HepG2 (cell line): ENCODE data around the gene LUC7L2. TPM values are rescaled to one million over a fixed set of nuclear protein-coding genes. Genes with fewer than 3 reads are reported as not detected.

ENCODE experiments used
- CEBPZ ChIP-seq: IDR thresholded peaks from 2 replicates; pipeline ENCODE4 v1.6.1; 2012; ENCODE audit warnings: low read length, improper control_type of control experiment
- DMAP1 ChIP-seq: IDR thresholded peaks from 2 replicates; pipeline ENCODE4 v1.6.1; 2016
- FOSL2 ChIP-seq: sonication (generic); formaldehyde crosslinking; IDR thresholded peaks from 2 replicates; pipeline ENCODE4 v1.4.0; 2020; ENCODE audit warnings: missing genetic modification reagents
- MNT ChIP-seq: fragments of 450-650 bp; IDR thresholded peaks from 2 replicates; pipeline ENCODE4 v1.6.1; 2016
- SNAPC2 ChIP-seq: sonication (generic); formaldehyde crosslinking; IDR thresholded peaks from 2 replicates; pipeline ENCODE4 v1.8.1; 2022; ENCODE audit warnings: mild to moderate bottlenecking, missing genetic modification reagents
- TIGD3 ChIP-seq: sonication (generic); formaldehyde crosslinking; IDR thresholded peaks from 2 replicates; pipeline ENCODE4 v1.5.1; 2020; ENCODE audit warnings: mild to moderate bottlenecking, missing genetic modification reagents, borderline replicate concordance
- USF2 ChIP-seq, 2 experiments: sonication (generic) in 1 of 2; formaldehyde crosslinking in 1 of 2; IDR thresholded peaks; 2 replicates each; pipeline versions ENCODE4 v1.5.1 to v1.6.1; 2011 to 2020; ENCODE audit warnings: borderline replicate concordance in 1 of 2, low read depth in 1 of 2, low read length in 1 of 2, mild to moderate bottlenecking in 1 of 2, missing genetic modification reagents in 1 of 2, moderate library complexity in 1 of 2
- ZKSCAN1 ChIP-seq: fragments of 150-350 bp; IDR thresholded peaks from 2 replicates; pipeline ENCODE4 v1.6.1; 2014; ENCODE audit warnings: low read length
- ZNF121 ChIP-seq: sonication (generic); formaldehyde crosslinking; IDR thresholded peaks from 2 replicates; pipeline ENCODE4 v1.5.0; 2020; ENCODE audit warnings: mild to moderate bottlenecking, missing genetic modification reagents
- ZNF282 ChIP-seq: fragments of 450-650 bp; IDR thresholded peaks from 2 replicates; pipeline ENCODE4 v1.6.1; 2018; ENCODE audit not compliant: partially characterized antibody
- ZNF574 ChIP-seq: sonication (generic); formaldehyde crosslinking; IDR thresholded peaks from 2 replicates; pipeline ENCODE4 v1.4.0; 2020; ENCODE audit warnings: missing genetic modification reagents
- ZNF614 ChIP-seq: IDR thresholded peaks from 2 replicates; pipeline ENCODE4 v1.6.1; 2018; ENCODE audit warnings: missing biosample characterization, missing genetic modification reagents, inconsistent platforms, borderline replicate concordance
- ZNF749 ChIP-seq: sonication (generic); formaldehyde crosslinking; IDR thresholded peaks from 2 replicates; pipeline ENCODE4 v1.8.0; 2022; ENCODE audit warnings: mild to moderate bottlenecking, missing genetic modification reagents, moderate library complexity, borderline replicate concordance
- polyA plus RNA-seq, 8 experiments: library from polyadenylated mRNA; depleted of rRNA in 3 of 8; stranded (reverse) in 7 of 8; unstranded in 1 of 8; fragments of >200 nt; fragmentation: Illumina TruSeq in 4 of 8; extraction: Trizol in 4 of 8; gene quantifications; 2 replicates each; pipeline versions ENCODE4 v1.2.1 to v1.2.3, GENCODE V29; 2011 to 2016; ENCODE audit warnings: low read depth in 4 of 8, missing spikeins in 1 of 8, mixed read lengths in 1 of 8; ENCODE audit not compliant: insufficient read depth in 1 of 8
- total RNA-seq, 5 experiments: library from RNA; depleted of rRNA; stranded (reverse); fragments of >200 nt; fragmentation: Illumina TruSeq; extraction: Trizol; gene quantifications; 2 replicates each; pipeline ENCODE4 v1.2.3, GENCODE V29; 2016; ENCODE audit warnings: low read depth in 1 of 5

The LUC7L2 gene
- total and polyA plus RNA-seq, 2 of the 13 experiments (the other 11 are each of a cell fraction or from before 2014, with no cell fraction given) = 17.9 to 50.7 TPM

- TF ChIP-seq DMAP1 = peak; percentile 70
- no peak for TF ChIP-seq CEBPZ
- peak; percentile 60 for TF ChIP-seq FOSL2 (CRISPR knock-in tag)
- TF ChIP-seq MNT = peak; percentile 70
- TF ChIP-seq USF2 (IDR thresholded peaks at IDR 0.05; ENCODE audit: low read depth, low read length) = peak; percentile 98
- peak; percentile 98; the same call in 1 of the 2 replicates for TF ChIP-seq USF2 (CRISPR knock-in tag; IDR thresholded peaks at IDR 0.05; ENCODE audit: borderline replicate concordance)
- peak; percentile 40; the same call in 1 of the 2 replicates for TF ChIP-seq TIGD3 (CRISPR knock-in tag)
- no peak for TF ChIP-seq ZNF121
- peak; percentile 92 for TF ChIP-seq ZNF574 (CRISPR knock-in tag)
- TF ChIP-seq ZNF614 (CRISPR knock-in tag) = peak; percentile 79; the same call in 1 of the 2 replicates
- TF ChIP-seq ZNF282 = no peak
- TF ChIP-seq SNAPC2 (CRISPR knock-in tag) = peak; percentile 85; the same call in 1 of the 2 replicates
- TF ChIP-seq ZNF749 (CRISPR knock-in tag) = peak; percentile 76; the same call in 1 of the 2 replicates
- TF ChIP-seq ZKSCAN1 = peak; percentile 20; the same call in 1 of the 2 replicates
Observed at GRCh38 chr7:139340037-139340807, 19.5 kb upstream of the LUC7L2 start (continued).
